Spleen (tissue), 7 donors: ENCODE measurements around the gene HACD2.
A peak's percentile ranks its signal among the peaks of the same experiment; 100 is the strongest.

Source experiments
- POLR2AphosphoS5 ChIP-seq, 3 donors: sonication (generic); formaldehyde crosslinking; IDR thresholded peaks; one replicate each; pipeline ENCODE4 v1.5.1; 2017; ENCODE audit warnings: antibody characterized with exemption in 3 of 3
- TF ChIP-seq, protein P1 (sequence below), 11 experiments: fragments of 200-600 bp in 7 of 11; fragments of 450-650 bp in 4 of 11; sonication (generic) in 4 of 11; IDR thresholded peaks in 8 of 11; conservative IDR thresholded peaks in 3 of 11; 1 replicate in 7 of 11; 2 replicates in 4 of 11; pipeline versions ENCODE4 v1.4.0 to v1.8.0; 2016 to 2021; ENCODE audit warnings: antibody characterized with exemption in 11 of 11, inconsistent platforms in 4 of 11, mild to moderate bottlenecking in 1 of 11
- donor health status: DM: no; HTN: no; CAD: no; lungs with moderate emphysema.
- donor health status: DM: no; HTN: no; CAD: no.
- donor health status: DM: no; HTN: no; CAD: no.

DNA sequence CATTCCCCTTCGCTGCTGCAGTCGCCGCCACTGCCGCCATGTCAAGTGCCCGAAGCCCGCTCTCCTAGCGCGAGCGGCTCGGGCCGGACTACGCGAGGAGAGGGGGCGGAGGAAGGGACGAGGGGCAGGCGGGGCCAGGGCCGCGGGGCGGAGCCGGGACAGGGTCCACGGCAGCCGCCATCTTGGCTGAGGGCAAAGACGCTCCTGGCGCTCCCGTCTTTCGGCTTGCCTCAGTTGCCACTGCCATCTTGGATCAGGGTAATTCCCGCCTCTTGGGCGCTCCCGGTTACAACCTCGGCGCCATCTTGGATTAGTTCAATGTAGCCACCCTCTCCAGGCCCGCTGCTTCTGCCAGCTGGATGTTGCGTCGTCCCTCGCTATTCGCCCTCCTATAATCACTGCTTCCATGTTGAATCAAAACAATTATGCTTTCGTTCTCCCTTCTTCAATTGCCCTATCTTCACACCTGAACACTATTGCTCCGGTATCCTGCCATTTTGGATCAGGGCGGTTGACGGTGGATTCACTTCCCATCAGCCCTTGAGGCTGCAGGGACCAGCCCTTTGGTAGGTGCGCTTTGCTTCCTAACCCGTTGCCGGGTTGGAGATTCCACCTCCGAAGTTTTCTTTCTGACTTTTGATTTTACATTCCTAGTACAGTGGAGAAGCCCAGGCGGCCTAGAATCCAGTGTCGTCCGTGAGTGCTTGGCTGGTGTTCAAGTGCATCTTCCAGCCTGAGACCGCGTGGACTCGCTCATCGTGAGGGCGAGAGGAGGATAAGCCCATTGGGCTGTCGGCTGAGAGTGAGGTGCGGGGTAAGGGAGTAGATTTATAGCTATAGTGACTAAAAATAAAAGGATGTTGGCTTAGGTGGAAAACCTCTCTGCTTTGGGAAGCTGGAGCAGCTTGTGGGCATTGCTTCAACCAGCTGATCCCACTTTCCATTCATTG is at the start of gene HACD2:
- TF ChIP-seq, protein P1, sequence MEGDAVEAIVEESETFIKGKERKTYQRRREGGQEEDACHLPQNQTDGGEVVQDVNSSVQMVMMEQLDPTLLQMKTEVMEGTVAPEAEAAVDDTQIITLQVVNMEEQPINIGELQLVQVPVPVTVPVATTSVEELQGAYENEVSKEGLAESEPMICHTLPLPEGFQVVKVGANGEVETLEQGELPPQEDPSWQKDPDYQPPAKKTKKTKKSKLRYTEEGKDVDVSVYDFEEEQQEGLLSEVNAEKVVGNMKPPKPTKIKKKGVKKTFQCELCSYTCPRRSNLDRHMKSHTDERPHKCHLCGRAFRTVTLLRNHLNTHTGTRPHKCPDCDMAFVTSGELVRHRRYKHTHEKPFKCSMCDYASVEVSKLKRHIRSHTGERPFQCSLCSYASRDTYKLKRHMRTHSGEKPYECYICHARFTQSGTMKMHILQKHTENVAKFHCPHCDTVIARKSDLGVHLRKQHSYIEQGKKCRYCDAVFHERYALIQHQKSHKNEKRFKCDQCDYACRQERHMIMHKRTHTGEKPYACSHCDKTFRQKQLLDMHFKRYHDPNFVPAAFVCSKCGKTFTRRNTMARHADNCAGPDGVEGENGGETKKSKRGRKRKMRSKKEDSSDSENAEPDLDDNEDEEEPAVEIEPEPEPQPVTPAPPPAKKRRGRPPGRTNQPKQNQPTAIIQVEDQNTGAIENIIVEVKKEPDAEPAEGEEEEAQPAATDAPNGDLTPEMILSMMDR (IDR thresholded peaks at IDR 0.05 in 8 of 11, conservative IDR thresholded peaks at IDR 0.05 in 3 of 11): peak in 1 of 11 experiments; percentile 22
- peak; percentile 95 to 99 (median 97) for TF ChIP-seq POLR2AphosphoS5 (IDR thresholded peaks at IDR 0.05)
